ENCODE measurements around the gene SAP30.

DNA sequence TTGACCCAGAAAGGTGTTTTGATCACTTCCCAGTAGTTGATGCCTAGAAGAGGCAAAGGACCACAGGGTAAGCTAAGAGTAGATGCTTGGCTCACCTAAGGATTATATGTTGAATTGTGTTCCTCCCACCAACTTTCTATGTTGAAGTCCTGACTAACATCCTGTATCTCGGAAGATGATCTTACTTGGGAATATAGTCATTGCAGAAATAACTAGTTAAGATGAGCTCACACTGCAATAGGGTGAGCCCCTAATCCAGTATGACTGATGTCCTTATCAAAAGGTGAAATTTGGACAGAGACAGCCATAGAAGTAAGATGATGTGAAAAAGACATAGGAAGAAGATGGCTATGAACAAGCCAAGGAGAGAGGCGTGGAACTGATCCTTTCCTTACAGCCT lies 33.3 kb upstream of the SAP30 start:
- TF ChIP-seq POLR2AphosphoS5 (IDR thresholded peaks at IDR 0.05; ENCODE audit: low read length) (no peak), CEBPB (IDR thresholded peaks at IDR 0.05; ENCODE audit: borderline replicate concordance in 1 of 2, low read depth in 2 of 2, low read length in 2 of 2) (no peak), NFYB (IDR thresholded peaks at IDR 0.05; ENCODE audit: insufficient read depth, low read depth, low read length) (no peak), POLR2A (IDR thresholded peaks at IDR 0.05; ENCODE audit: low read depth, low read length) (no peak), WRNIP1 (IDR thresholded peaks at IDR 0.05; ENCODE audit: borderline replicate concordance, low read depth, low read length) (no peak), ZNF24 (IDR thresholded peaks at IDR 0.05) (no peak), CREB1 (IDR thresholded peaks at IDR 0.05; ENCODE audit: low read depth) (no peak), YY1 (IDR thresholded peaks at IDR 0.05; ENCODE audit: low read depth, low read length) (no peak), KDM1A (IDR thresholded peaks at IDR 0.05; ENCODE audit: borderline replicate concordance) (no peak), SREBF2 (IDR thresholded peaks at IDR 0.05; ENCODE audit: low read length) (no peak), ZNF274 (IDR thresholded peaks at IDR 0.05; ENCODE audit: insufficient read depth, insufficient read length) (no peak)
- TF ChIP-seq, protein P1, sequence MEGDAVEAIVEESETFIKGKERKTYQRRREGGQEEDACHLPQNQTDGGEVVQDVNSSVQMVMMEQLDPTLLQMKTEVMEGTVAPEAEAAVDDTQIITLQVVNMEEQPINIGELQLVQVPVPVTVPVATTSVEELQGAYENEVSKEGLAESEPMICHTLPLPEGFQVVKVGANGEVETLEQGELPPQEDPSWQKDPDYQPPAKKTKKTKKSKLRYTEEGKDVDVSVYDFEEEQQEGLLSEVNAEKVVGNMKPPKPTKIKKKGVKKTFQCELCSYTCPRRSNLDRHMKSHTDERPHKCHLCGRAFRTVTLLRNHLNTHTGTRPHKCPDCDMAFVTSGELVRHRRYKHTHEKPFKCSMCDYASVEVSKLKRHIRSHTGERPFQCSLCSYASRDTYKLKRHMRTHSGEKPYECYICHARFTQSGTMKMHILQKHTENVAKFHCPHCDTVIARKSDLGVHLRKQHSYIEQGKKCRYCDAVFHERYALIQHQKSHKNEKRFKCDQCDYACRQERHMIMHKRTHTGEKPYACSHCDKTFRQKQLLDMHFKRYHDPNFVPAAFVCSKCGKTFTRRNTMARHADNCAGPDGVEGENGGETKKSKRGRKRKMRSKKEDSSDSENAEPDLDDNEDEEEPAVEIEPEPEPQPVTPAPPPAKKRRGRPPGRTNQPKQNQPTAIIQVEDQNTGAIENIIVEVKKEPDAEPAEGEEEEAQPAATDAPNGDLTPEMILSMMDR (IDR thresholded peaks at IDR 0.05 in 2 of 3, conservative IDR thresholded peaks at IDR 0.05 in 1 of 3; ENCODE audit: control insufficient read depth in 2 of 3, extremely low read depth in 1 of 3, insufficient read depth in 1 of 3, low read depth in 3 of 3, low read length in 3 of 3), result no peak
